A549 treated with GW870086 at 1 μM for 4 hours (cell line): Measurements from ENCODE around the gene ZIC2. TPM values are rescaled to one million over a fixed set of nuclear protein-coding genes. Genes with fewer than 3 reads are reported as not detected.

ENCODE experiments used
- total RNA-seq: library from RNA; stranded (reverse); fragments of 200-300 nt; extraction: Qiagen RNA extraction; gene quantifications from 5 replicates; pipeline ENCODE4 v1.2.3, GENCODE V29; 2022; ENCODE audit warnings: low read depth

ZIC2 gene
- total RNA-seq = 5.9 to 8.9 TPM (median 6.9 TPM) in 5 replicates

DNA sequence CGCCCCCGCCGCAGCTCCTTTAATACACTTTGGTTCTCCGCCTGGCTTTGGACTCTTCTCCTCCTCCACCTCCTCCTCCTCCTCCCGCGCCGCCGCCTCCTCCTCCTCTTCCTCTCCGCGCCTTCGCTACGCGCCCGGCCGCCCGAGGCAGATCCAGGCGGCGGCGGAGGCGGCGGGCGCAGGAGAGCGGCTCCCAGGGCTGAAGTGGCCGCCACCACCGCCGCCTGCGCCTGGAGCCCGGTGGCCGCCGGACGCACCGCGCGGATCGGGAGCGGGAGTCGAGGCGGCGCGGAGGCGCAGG is at the start of gene ZIC2:
ZIC2 (plus strand) TSS at position 50 of the 301 bp plus-strand sequence. CDS start 281 bp downstream, outside the sequence.

DNA sequence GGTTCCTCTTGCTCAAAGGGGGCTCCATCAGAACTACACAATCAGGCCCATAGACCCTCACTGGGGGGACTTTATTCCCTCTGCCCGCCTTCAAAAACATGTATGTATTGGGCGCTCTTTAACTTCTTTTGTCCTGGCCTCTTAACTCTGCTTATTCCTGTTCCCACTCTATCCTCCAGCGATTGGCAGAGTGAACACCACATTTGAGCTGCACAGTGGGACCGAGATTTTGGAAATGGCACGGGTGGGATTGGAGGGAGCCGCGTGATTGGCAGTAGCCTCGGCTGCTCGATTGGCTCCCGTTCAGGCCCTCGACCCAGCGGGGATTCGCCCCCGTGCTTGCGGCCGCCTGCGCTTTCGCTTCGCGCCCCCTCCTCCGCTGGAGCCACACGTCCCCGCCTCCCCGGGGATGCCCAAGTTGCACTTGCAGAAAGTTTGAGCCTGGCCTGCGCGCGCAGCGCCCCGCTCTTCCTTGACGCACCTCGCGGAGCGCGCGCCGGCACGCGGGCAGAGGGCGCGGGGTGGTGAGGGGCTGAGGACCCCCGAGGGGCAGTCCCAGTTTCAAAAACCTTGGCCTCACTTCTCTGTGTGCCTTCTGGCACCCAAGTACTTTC is 9.9 kb upstream of the ZIC2 start, which contains the start of gene ZIC5:
ZIC5 (minus strand) TSS at position 192 of the 614 bp plus-strand sequence; CDS start at position 28, 164 bp downstream.

Other genes with a start within 250 kb of the ZIC2 start
- 2.2 to 2.9 TPM (median 2.6 TPM) in 5 replicates for gene ZIC5, start 10.0 kb upstream of the ZIC2 start, total RNA-seq
- gene PCCA, start 107.3 kb downstream of the ZIC2 start, total RNA-seq = 6.5 to 12.3 TPM (median 7.9 TPM) in 5 replicates